HepG2 (cell line): ENCODE measurements around the gene PGS1. TPM values are rescaled to one million over a fixed set of nuclear protein-coding genes. Genes with fewer than 3 reads are reported as not detected.

ENCODE experiments used
- ATAC-seq: fragments of 200-7000 bp; cut with Tn5 transposase; 3 replicates; pipeline ENCODE4 v1.9.1; 2020; ENCODE audit warnings: mild to moderate bottlenecking, moderate library complexity
- BruUV-seq: library from RNA; stranded (reverse); fragments of 400-500 nt; replicated peaks from 2 replicates; lab custom pipeline; 2021; lab: Mats Ljungman, UMichigan
- CTCF ChIA-PET: fragments of 300-600 bp; formaldehyde crosslinking; extraction: SDS; loops from one replicate; lab custom pipeline; 2021; ENCODE audit warnings: low total read pairs, inconsistent platforms, low intra/inter-chr PET ratio; lab: Yijun Ruan, JAX
- POLR2A ChIA-PET: fragments of 350-600 bp; sonication (Branson Sonifier 250); formaldehyde crosslinking; loops from one replicate; lab custom pipeline; 2020; ENCODE audit warnings: antibody characterized with exemption, inconsistent platforms; lab: Yijun Ruan, JAX
- DNase-seq: peaks from one replicate; pipeline ENCODE4 v3.0.0-alpha.2; 2015; ENCODE audit warnings: low spot score
- FAIRE-seq: peaks from 3 replicates; lab custom pipeline; 2011; peaks lifted over from hg19 to GRCh38; lab: Jason Lieb, UNC
- H2AFZ ChIP-seq: one replicate; pipeline ENCODE4 v1.6.1; 2011; ENCODE audit warnings: low read length, inconsistent platforms
- H3K27ac ChIP-seq: fragments of 300-600 bp; 3 replicates; pipeline ENCODE4 v1.8.0; 2011; ENCODE audit warnings: mixed run types, mild to moderate bottlenecking, mixed read lengths, low read length, inconsistent platforms; ENCODE audit not compliant: insufficient read depth; ENCODE audit errors: extremely low read length
- H3K27me3 ChIP-seq, 2 experiments: fragments of 200-600 bp in 1 of 2; 2 replicates in 1 of 2; 3 replicates in 1 of 2; pipeline versions ENCODE4 v1.6.0 to v1.8.0; 2011; ENCODE audit warnings: low read length in 2 of 2, mild to moderate bottlenecking in 2 of 2, moderate library complexity in 2 of 2, inconsistent platforms in 1 of 2; ENCODE audit not compliant: insufficient read depth in 2 of 2, control insufficient read depth in 1 of 2
- H3K36me3 ChIP-seq, 2 experiments: fragments of 200-600 bp in 1 of 2; replicated peaks in 1 of 2; 2 replicates in 1 of 2; 3 replicates in 1 of 2; pipeline versions ENCODE4 v1.5.1 to v1.8.0; 2011; ENCODE audit warnings: low read length in 2 of 2, inconsistent platforms in 1 of 2; ENCODE audit not compliant: insufficient read depth in 2 of 2, control insufficient read depth in 1 of 2
- H3K4me1 ChIP-seq: 2 replicates; pipeline ENCODE4 v1.5.1; 2012; ENCODE audit warnings: low read length, inconsistent platforms; ENCODE audit not compliant: insufficient read depth
- H3K4me2 ChIP-seq: 2 replicates; pipeline ENCODE4 v1.6.0; 2011; ENCODE audit warnings: low read depth, low read length, inconsistent platforms
- H3K4me3 ChIP-seq, 3 experiments: fragments of 200-600 bp in 1 of 3; sonication (generic), shearing (Covaris generic) in 1 of 3; replicated peaks in 1 of 3; 2 replicates each; pipeline ENCODE4 v1.5.1; 2011 to 2016; ENCODE audit warnings: low read length in 3 of 3, inconsistent platforms in 2 of 3, low read depth in 2 of 3, mild to moderate bottlenecking in 2 of 3, control low read depth in 1 of 3, mixed read lengths in 1 of 3; ENCODE audit not compliant: insufficient read depth in 1 of 3
- H3K79me2 ChIP-seq: one replicate; pipeline ENCODE4 v1.6.1; 2011; ENCODE audit warnings: low read length, inconsistent platforms; ENCODE audit not compliant: insufficient read depth
- H3K9ac ChIP-seq: 2 replicates; pipeline ENCODE4 v1.6.0; 2011; ENCODE audit warnings: mild to moderate bottlenecking, low read depth, low read length, inconsistent platforms; ENCODE audit not compliant: insufficient read depth
- H3K9me3 ChIP-seq: 2 replicates; pipeline ENCODE4 v1.5.1; 2012; ENCODE audit warnings: mild to moderate bottlenecking, low read length
- H4K20me1 ChIP-seq: 2 replicates; pipeline ENCODE4 v1.6.0; 2011; ENCODE audit warnings: inconsistent platforms, mild to moderate bottlenecking, low read length, moderate library complexity; ENCODE audit not compliant: insufficient read depth
- AKNA ChIP-seq: sonication (generic); formaldehyde crosslinking; IDR thresholded peaks from 2 replicates; pipeline ENCODE4 v1.4.0; 2020; ENCODE audit warnings: missing genetic modification reagents, borderline replicate concordance
- ATF5 ChIP-seq: sonication (generic); formaldehyde crosslinking; IDR thresholded peaks from 2 replicates; pipeline ENCODE4 v1.4.0; 2020; ENCODE audit warnings: mild to moderate bottlenecking, low read depth, missing genetic modification reagents
- E2F1 ChIP-seq: sonication (generic); formaldehyde crosslinking; IDR thresholded peaks from 2 replicates; pipeline ENCODE4 v1.5.0; 2020; ENCODE audit warnings: missing genetic modification reagents
- EP300 ChIP-seq, 3 experiments: sonication (generic) in 1 of 3; formaldehyde crosslinking in 1 of 3; IDR thresholded peaks; 2 replicates each; pipeline versions ENCODE4 v1.5.1 to v1.6.1; 2011 to 2020; ENCODE audit warnings: low read depth in 2 of 3, low read length in 2 of 3, borderline replicate concordance in 1 of 3, improper control_type of control experiment in 1 of 3, mild to moderate bottlenecking in 1 of 3, missing genetic modification reagents in 1 of 3, moderate library complexity in 1 of 3
- KDM6A ChIP-seq: IDR thresholded peaks from 2 replicates; pipeline ENCODE4 v1.6.1; 2016; ENCODE audit warnings: low read depth
- MBD4 ChIP-seq: IDR thresholded peaks from 2 replicates; pipeline ENCODE4 v1.6.1; 2012; ENCODE audit warnings: low read length, inconsistent platforms, borderline replicate concordance
- NFE2L1 ChIP-seq: sonication (generic); formaldehyde crosslinking; IDR thresholded peaks from 2 replicates; pipeline ENCODE4 v1.4.0; 2020; ENCODE audit warnings: missing genetic modification reagents, mild to moderate bottlenecking, borderline replicate concordance
- NKX3-1 ChIP-seq: sonication (generic); formaldehyde crosslinking; IDR thresholded peaks from 2 replicates; pipeline ENCODE4 v1.5.0; 2020; ENCODE audit warnings: missing genetic modification reagents
- RBM39 ChIP-seq: fragments of 200-400 bp; formaldehyde crosslinking; IDR thresholded peaks from one replicate; pipeline ENCODE4 v1.6.1; 2018; ENCODE audit warnings: antibody characterized with exemption, mild to moderate bottlenecking, low read depth, low read length; ENCODE audit not compliant: poor library complexity, severe bottlenecking
- STAG1 ChIP-seq: sonication (generic); formaldehyde crosslinking; IDR thresholded peaks from 2 replicates; pipeline ENCODE4 v1.4.0; 2020; ENCODE audit warnings: missing genetic modification reagents
- ZSCAN9 ChIP-seq: IDR thresholded peaks from 2 replicates; pipeline ENCODE4 v1.6.1; 2016; ENCODE audit warnings: borderline replicate concordance
- WGBS: methylation state at CpG from one replicate; pipeline ENCODE4 v1.1.6; 2017; ENCODE audit warnings: low lambda C conversion rate; 5-methylcytosine and 5-hydroxymethylcytosine counted together
- in situ Hi-C: cut with HindIII; loops from 2 replicates; pipeline ENCODE4 v1.10.0; 2017; ENCODE audit warnings: low pct_unique_long_range_greater_than_20kb; ENCODE audit not compliant: extremely low pct_ligation_motif_present
- intact Hi-C: fragments of 100-400 bp; cut with micrococcal nuclease; formaldehyde crosslinking; loops from one replicate; pipeline ENCODE4 v1.10.0; 2022; ENCODE audit not compliant: unreplicated experiment
- polyA plus RNA-seq, 8 experiments: library from polyadenylated mRNA; depleted of rRNA in 3 of 8; stranded (reverse) in 7 of 8; unstranded in 1 of 8; fragments of >200 nt; fragmentation: Illumina TruSeq in 4 of 8; extraction: Trizol in 4 of 8; gene quantifications; 2 replicates each; pipeline versions ENCODE4 v1.2.1 to v1.2.3, GENCODE V29; 2011 to 2016; ENCODE audit warnings: low read depth in 4 of 8, missing spikeins in 1 of 8, mixed read lengths in 1 of 8; ENCODE audit not compliant: insufficient read depth in 1 of 8
- total RNA-seq, 5 experiments: library from RNA; depleted of rRNA; stranded (reverse); fragments of >200 nt; fragmentation: Illumina TruSeq; extraction: Trizol; gene quantifications; 2 replicates each; pipeline ENCODE4 v1.2.3, GENCODE V29; 2016; ENCODE audit warnings: low read depth in 1 of 5

The PGS1 gene
- total and polyA plus RNA-seq, 2 of the 13 experiments (the other 11 are each of a cell fraction or from before 2014, with no cell fraction given) = 25.9 to 31.5 TPM

- H3K27ac ChIP-seq = no peak overlapping the region
- H3K9ac ChIP-seq = no peak overlapping the region
- no peak for FAIRE-seq
- BruUV-seq = no TSS peak
- ChIA-PET CTCF (no interaction called here), POLR2A (no interaction called here)
- no peak for DNase-seq
- no peak overlapping the region for H2AFZ ChIP-seq
- ATAC-seq = no peak
- H4K20me1 ChIP-seq = peaks cover 6% of the 10 kb centered on the region; the same call in 1 of the 2 replicates
- H3K79me2 ChIP-seq = peaks cover 30% of the 10 kb centered on the region
- TF ChIP-seq STAG1 (CRISPR knock-in tag) = no peak
- no peak for TF ChIP-seq ZSCAN9 (CRISPR knock-in tag)
- no peak for TF ChIP-seq NFE2L1 (CRISPR knock-in tag)
- TF ChIP-seq ATF5 (CRISPR knock-in tag) = no peak
- TF ChIP-seq E2F1 (CRISPR knock-in tag) = no peak
- no peak for TF ChIP-seq NKX3-1 (CRISPR knock-in tag)
- no peak for TF ChIP-seq EP300 (IDR thresholded peaks at IDR 0.05; ENCODE audit: low read depth in 2 of 2, low read length in 2 of 2)
- TF ChIP-seq EP300 (CRISPR knock-in tag; IDR thresholded peaks at IDR 0.05; ENCODE audit: borderline replicate concordance) = no peak
- no peak for TF ChIP-seq KDM6A
- TF ChIP-seq MBD4 = no peak
- TF ChIP-seq AKNA (CRISPR knock-in tag) = no peak
- TF ChIP-seq RBM39 = no peak
- intact Hi-C loops = no loop called here
- 96% methylated on average over 7 of the region's 7 CpGs for WGBS
- no peaks in the 10 kb centered on the region for H3K9me3 ChIP-seq
- no peak overlapping the region for H3K4me3 ChIP-seq
- in situ Hi-C loops = no loop called here
- H3K4me1 ChIP-seq = peaks cover 38% of the 10 kb centered on the region
- H3K36me3 ChIP-seq = peaks cover 31 to 61% of the 10 kb centered on the region in 2 experiments
- no peaks in the 10 kb centered on the region for H3K27me3 ChIP-seq
- H3K4me2 ChIP-seq = no peak overlapping the region
Measured at GRCh38 chr17:78394209-78394608, 15.8 kb downstream of the PGS1 start.
